Neural progenitor cell (in vitro differentiated cells): Measurements from ENCODE around the gene TNNT3. TPM values are rescaled to one million over a fixed set of nuclear protein-coding genes. Genes with fewer than 3 reads are reported as not detected.
"Not testable (repeated sequence)": the region's sequence is repeated elsewhere in the genome, so short reads cannot be mapped to it uniquely, and the experiment has no call there.

Experiments used
- DNase-seq: peaks from one replicate; pipeline ENCODE4 v3.0.0-alpha.2; 2016; ENCODE audit warnings: low spot score
- H2AFZ ChIP-seq: fragments of 200-600 bp; sonication (generic); replicated peaks from 2 replicates; pipeline ENCODE4 v1.6.1; 2016; ENCODE audit warnings: antibody characterized with exemption
- H3F3A ChIP-seq: fragments of 200-600 bp; sonication (generic); 2 replicates; pipeline ENCODE4 v1.6.1; 2016; ENCODE audit warnings: antibody characterized with exemption, low read depth
- H3K27ac ChIP-seq: fragments of 200-600 bp; sonication (generic); 2 replicates; pipeline ENCODE4 v1.5.1; 2016; ENCODE audit warnings: mild to moderate bottlenecking
- H3K27me3 ChIP-seq: fragments of 200-600 bp; sonication (generic); 2 replicates; pipeline ENCODE4 v1.6.1; 2016; ENCODE audit warnings: mild to moderate bottlenecking, moderate library complexity
- H3K36me3 ChIP-seq: fragments of 200-600 bp; sonication (generic); 2 replicates; pipeline ENCODE4 v1.5.1; 2016
- H3K4me1 ChIP-seq: fragments of 200-600 bp; sonication (generic); 2 replicates; pipeline ENCODE4 v1.6.1; 2016; ENCODE audit warnings: mixed run types
- H3K4me2 ChIP-seq: fragments of 200-600 bp; sonication (generic); 2 replicates; pipeline ENCODE4 v1.6.1; 2016
- H3K4me3 ChIP-seq: fragments of 200-600 bp; sonication (generic); 2 replicates; pipeline ENCODE4 v1.5.1; 2016
- H3K79me2 ChIP-seq: fragments of 200-600 bp; sonication (generic); 2 replicates; pipeline ENCODE4 v1.6.1; 2016; ENCODE audit warnings: low read depth
- H3K9ac ChIP-seq: fragments of 200-600 bp; sonication (generic); 2 replicates; pipeline ENCODE4 v1.6.1; 2016
- H3K9me3 ChIP-seq: fragments of 200-600 bp; sonication (generic); 2 replicates; pipeline ENCODE4 v1.5.1; 2016; ENCODE audit warnings: low read depth
- H4K20me1 ChIP-seq: fragments of 200-600 bp; sonication (generic); 2 replicates; pipeline ENCODE4 v1.6.1; 2016; ENCODE audit warnings: low read depth
- H3K27ac Mint-ChIP-seq: 3 replicates; pipeline ENCODE4 v1.8.0; 2021; ENCODE audit warnings: mixed read lengths
- H3K27me3 Mint-ChIP-seq: 2 replicates; pipeline ENCODE4 v1.8.0; 2022; ENCODE audit warnings: low read depth, mild to moderate bottlenecking, inconsistent platforms, moderate library complexity, mixed read lengths; ENCODE audit not compliant: insufficient read depth
- H3K36me3 Mint-ChIP-seq: 3 replicates; pipeline ENCODE4 v1.8.0; 2021; ENCODE audit warnings: mixed read lengths
- H3K4me1 Mint-ChIP-seq: 3 replicates; pipeline ENCODE4 v1.8.0; 2021; ENCODE audit warnings: mixed read lengths
- H3K4me3 Mint-ChIP-seq: 3 replicates; pipeline ENCODE4 v1.8.0; 2021; ENCODE audit warnings: mild to moderate bottlenecking, moderate library complexity, mixed read lengths
- H3K9me3 Mint-ChIP-seq: 3 replicates; pipeline ENCODE4 v1.8.0; 2020; ENCODE audit warnings: mixed read lengths
- CTCF ChIP-seq: fragments of 200-600 bp; sonication (generic); IDR thresholded peaks from 2 replicates; pipeline ENCODE4 v1.5.1; 2017; ENCODE audit warnings: antibody characterized with exemption, mild to moderate bottlenecking
- EZH2 ChIP-seq: fragments of 200-600 bp; sonication (generic); IDR thresholded peaks from 2 replicates; pipeline ENCODE4 v1.6.1; 2017; ENCODE audit warnings: antibody characterized with exemption, mild to moderate bottlenecking, moderate library complexity
- EZH2phosphoT487 ChIP-seq: fragments of 200-600 bp; sonication (generic); IDR thresholded peaks from 2 replicates; pipeline ENCODE4 v1.6.1; 2017; ENCODE audit warnings: antibody characterized with exemption
- total RNA-seq: library from RNA; depleted of rRNA; stranded (reverse); fragments of >200 nt; gene quantifications from 2 replicates; pipeline ENCODE4 v1.2.3, GENCODE V29; 2015; ENCODE audit warnings: low replicate concordance

Gene TNNT3
- total RNA-seq, 1 donor from 2014 or later: 0.92 TPM

GRCh38 chr11:1875093-1875850 is 44.2 kb upstream of the TNNT3 start:
- Histone ChIP-seq H3K4me2 (no peak overlapping the region), H3K9ac (no peak overlapping the region), H3K9me3 (no peaks in the 10 kb centered on the region), H4K20me1 (no peaks in the 10 kb centered on the region), H2AFZ (no peak overlapping the region), H3K27ac (no peak overlapping the region), H3F3A (no peaks in the 10 kb centered on the region), H3K36me3 (no peaks in the 10 kb centered on the region), H3K4me3 (no peak overlapping the region), H3K27me3 (peaks cover 9% of the 10 kb centered on the region), H3K79me2 (no peaks in the 10 kb centered on the region), H3K4me1 (no peaks in the 10 kb centered on the region)
- no peak for TF ChIP-seq EZH2
- no peak for TF ChIP-seq CTCF
- TF ChIP-seq EZH2phosphoT487: no peak
- Mint-ChIP-seq H3K4me1 (peaks cover 30% of the 10 kb centered on the region), H3K27ac (peak overlapping the region; percentile 92), H3K9me3 (no peaks in the 10 kb centered on the region), H3K36me3 (no peaks in the 10 kb centered on the region), H3K4me3 (no peak overlapping the region), H3K27me3 (peaks cover 9% of the 10 kb centered on the region)
- DNase-seq: no peak

- H3K9me3 Mint-ChIP-seq, H3K36me3 ChIP-seq, H3K27me3 Mint-ChIP-seq, H3K4me3 ChIP-seq, H3K79me2 ChIP-seq, H2AFZ ChIP-seq, H3K4me2 ChIP-seq, H3K9ac ChIP-seq, H3K36me3 Mint-ChIP-seq, H3F3A ChIP-seq, H3K27ac ChIP-seq, H3K4me1 ChIP-seq, H4K20me1 ChIP-seq, H3K27me3 ChIP-seq, H3K27ac Mint-ChIP-seq, H3K4me3 Mint-ChIP-seq, H3K9me3 ChIP-seq, DNase-seq: not testable (repeated sequence)
- peaks cover 25% of the 10 kb centered on the region for H3K4me1 Mint-ChIP-seq
Observed at GRCh38 chr11:1875851-1876301, 43.6 kb upstream of the TNNT3 start.

- Histone ChIP-seq H3K4me3 (no peak overlapping the region), H4K20me1 (no peaks in the 10 kb centered on the region), H2AFZ (no peak overlapping the region), H3K27me3 (no peaks in the 10 kb centered on the region), H3K36me3 (no peaks in the 10 kb centered on the region), H3K4me1 (no peaks in the 10 kb centered on the region), H3K27ac (no peak overlapping the region), H3K9me3 (no peaks in the 10 kb centered on the region), H3K4me2 (no peak overlapping the region), H3K79me2 (no peaks in the 10 kb centered on the region), H3K9ac (no peak overlapping the region), H3F3A (no peaks in the 10 kb centered on the region)
- Mint-ChIP-seq H3K9me3 (no peaks in the 10 kb centered on the region), H3K27ac (no peak overlapping the region), H3K4me3 (no peak overlapping the region), H3K27me3 (peaks cover 7% of the 10 kb centered on the region), H3K4me1 (peaks cover 22% of the 10 kb centered on the region), H3K36me3 (no peaks in the 10 kb centered on the region)
- TF ChIP-seq CTCF: peak; percentile 60
- TF ChIP-seq EZH2: no peak
- DNase-seq: peak; percentile 65
Observed at GRCh38 chr11:1876361-1877063, 43.0 kb upstream of the TNNT3 start.
